Measurements from ENCODE around the gene SFXN2. TPM values are rescaled to one million over a fixed set of nuclear protein-coding genes. Genes with fewer than 3 reads are reported as not detected.

SFXN2 gene
- total and polyA plus RNA-seq, 8 donors: 5.6 to 21.6 (median 10.0) TPM

GRCh38 chr10:102770108-102770482, 55.7 kb downstream of the SFXN2 start:
- ATAC-seq (no peak), DNase-seq (no peak), FAIRE-seq (no peak)
- WGBS, 2 donors: 52 to 55% methylated on average over 3 of the region's 3 CpGs
- H3K4me3 ChIP-seq: no peak overlapping the region
- H3K36me3 ChIP-seq: no peaks in the 10 kb centered on the region
- intact Hi-C loops (cut with DNase I): no loop called here
- H3K9me3 ChIP-seq: no peaks in the 10 kb centered on the region
- peak overlapping the region in 3 of 4 donors; percentile 7 to 31 (median 24) for H3K27ac ChIP-seq
- H3K27me3 ChIP-seq: no peaks in the 10 kb centered on the region
- TF ChIP-seq CTCF (IDR thresholded peaks at IDR 0.05): no peak
- H3K4me1 ChIP-seq: peaks cover 28 to 34% (median 28%) of the 10 kb centered on the region in 3 donors

DNA sequence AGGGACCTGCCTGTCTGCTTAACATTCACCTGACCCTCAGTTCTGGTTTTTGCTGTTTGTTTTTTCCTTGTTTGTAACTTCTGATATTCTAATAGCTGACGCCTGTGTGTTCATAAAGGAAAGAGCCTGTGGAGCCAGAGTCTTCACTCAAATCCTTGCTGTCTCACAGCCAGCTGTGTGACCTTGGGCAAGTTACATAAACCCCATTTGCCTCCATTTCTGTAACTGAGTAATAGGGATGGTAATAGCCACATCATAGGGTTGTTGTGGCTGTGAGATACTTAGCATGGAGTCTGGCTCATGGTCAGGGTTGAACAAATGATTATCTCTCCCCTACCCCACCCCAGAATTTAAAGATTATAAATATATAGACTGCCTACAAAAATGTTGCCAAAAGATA, 56.4 kb downstream of the SFXN2 start:
- no peak for FAIRE-seq
- WGBS, 2 donors: 13 to 21% methylated on average over 1 of the region's 1 CpG
- Histone ChIP-seq H3K27ac (peak overlapping the region in 3 of 4 donors; percentile 7 to 31 (median 26)), H3K27me3 (no peaks in the 10 kb centered on the region), H3K36me3 (no peaks in the 10 kb centered on the region), H3K4me1 (peaks cover 33 to 41% (median 35%) of the 10 kb centered on the region in 3 donors), H3K9me3 (no peaks in the 10 kb centered on the region), H3K4me3 (no peak overlapping the region)
- DNase-seq: peak in 3 of 6 donors; percentile 45 to 55 (median 50)
- no peak for TF ChIP-seq CTCF (IDR thresholded peaks at IDR 0.05)
- intact Hi-C loops (cut with DNase I): no loop called here
- peak; percentile 36 to 71 (median 60) for ATAC-seq

GRCh38 chr10:102773320-102773719, 58.9 kb downstream of the SFXN2 start:
- FAIRE-seq (no peak), ATAC-seq (no peak), DNase-seq (no peak)
- Histone ChIP-seq H3K27ac (peak overlapping the region in 1 of 4 donors; percentile 18), H3K9me3 (no peaks in the 10 kb centered on the region), H3K27me3 (no peaks in the 10 kb centered on the region), H3K4me1 (peaks cover 42 to 53% (median 48%) of the 10 kb centered on the region in 3 donors), H3K4me3 (no peak overlapping the region), H3K36me3 (no peaks in the 10 kb centered on the region)
- no peak for TF ChIP-seq CTCF (IDR thresholded peaks at IDR 0.05)
- 38 to 42% methylated on average over 1 of the region's 1 CpG for WGBS, 2 donors
- intact Hi-C loops (cut with DNase I): no loop called here

GRCh38 chr10:102773986-102774385, 59.5 kb downstream of the SFXN2 start:
- no peaks in the 10 kb centered on the region for H3K27me3 ChIP-seq
- H3K36me3 ChIP-seq: no peaks in the 10 kb centered on the region
- TF ChIP-seq CTCF (IDR thresholded peaks at IDR 0.05): no peak
- FAIRE-seq: no peak
- peaks cover 42 to 53% (median 47%) of the 10 kb centered on the region in 3 donors for H3K4me1 ChIP-seq
- H3K4me3 ChIP-seq: no peak overlapping the region
- intact Hi-C loops (cut with DNase I): no loop called here
- 87 to 89% methylated on average over 5 of the region's 5 CpGs for WGBS, 2 donors
- no peak for ATAC-seq
- H3K27ac ChIP-seq: peak overlapping the region in 2 of 4 donors; percentile 18 to 38
- no peaks in the 10 kb centered on the region for H3K9me3 ChIP-seq
- DNase-seq: no peak

- no peak for TF ChIP-seq CTCF (IDR thresholded peaks at IDR 0.05)
- no peaks in the 10 kb centered on the region for H3K9me3 ChIP-seq
- FAIRE-seq (no peak), ATAC-seq (peak in 2 of 4 donors; percentile 1 to 5), DNase-seq (peak in 1 of 6 donors; percentile 26)
- H3K4me3 ChIP-seq: no peak overlapping the region
- peaks cover 34 to 49% (median 39%) of the 10 kb centered on the region in 3 donors for H3K4me1 ChIP-seq
- no peaks in the 10 kb centered on the region for H3K27me3 ChIP-seq
- no peaks in the 10 kb centered on the region for H3K36me3 ChIP-seq
- intact Hi-C loops (cut with DNase I): no loop called here
- WGBS, 2 donors: 42 to 53% methylated on average over 16 of the region's 16 CpGs
- H3K27ac ChIP-seq: peak overlapping the region in 2 of 4 donors; percentile 73 to 82
These were observed 60.9 kb downstream of the SFXN2 start for GRCh38 chr10:102775201-102775934.

Data from pancreas (tissue), 10 donors.